ENCODE data around the gene GRK7. TPM values are rescaled to one million over a fixed set of nuclear protein-coding genes. Genes with fewer than 3 reads are reported as not detected.

GRK7 gene
- total and polyA plus RNA-seq, 12 donors, result 0.03 to 0.07 TPM; not detected in 10

- no peak overlapping the region for H3K4me3 ChIP-seq
- no peaks in the 10 kb centered on the region for H3K27me3 ChIP-seq
- no peaks in the 10 kb centered on the region for H3K4me1 ChIP-seq
- intact Hi-C loops (cut with DNase I), result no loop called here
- DNase-seq (no peak), ATAC-seq (no peak)
- WGBS, 2 donors, result 61 to 69% methylated on average over 7 of the region's 7 CpGs
- TF ChIP-seq CTCF (IDR thresholded peaks at IDR 0.05), result no peak
- H3K27ac ChIP-seq, result no peak overlapping the region
- no peaks in the 10 kb centered on the region for H3K9me3 ChIP-seq
- no peaks in the 10 kb centered on the region for H3K36me3 ChIP-seq
Observed at GRCh38 chr3:141807277-141808033, 44.2 kb downstream of the GRK7 start.

GRCh38 chr3:141808586-141808985 lies 45.4 kb downstream of the GRK7 start:
- no peak for ATAC-seq
- DNase-seq, result no peak
- Histone ChIP-seq H3K4me1 (no peaks in the 10 kb centered on the region), H3K4me3 (no peak overlapping the region), H3K36me3 (no peaks in the 10 kb centered on the region), H3K27me3 (no peaks in the 10 kb centered on the region), H3K27ac (no peak overlapping the region), H3K9me3 (no peaks in the 10 kb centered on the region)
- no peak for TF ChIP-seq CTCF (IDR thresholded peaks at IDR 0.05)
- intact Hi-C loops (cut with DNase I), result no loop called here
- WGBS, 2 donors, result 80 to 84% methylated on average over 5 of the region's 5 CpGs

- Histone ChIP-seq H3K36me3 (no peaks in the 10 kb centered on the region), H3K27me3 (no peaks in the 10 kb centered on the region), H3K9me3 (peaks cover 0 to 8% (median 0%) of the 10 kb centered on the region in 11 donors), H3K27ac (no peak overlapping the region), H3K4me1 (no peaks in the 10 kb centered on the region), H3K4me3 (no peak overlapping the region)
- no peak for DNase-seq
- intact Hi-C loops (cut with DNase I), result no loop called here
- ATAC-seq, result no peak
- no peak for TF ChIP-seq CTCF (IDR thresholded peaks at IDR 0.05)
- 92 to 96% methylated on average over 2 of the region's 2 CpGs for WGBS, 2 donors
Observed at GRCh38 chr3:141810161-141810560, 47.0 kb downstream of the GRK7 start.

GRCh38 chr3:141811348-141811747 lies 48.1 kb downstream of the GRK7 start:
- no peak overlapping the region for H3K27ac ChIP-seq
- no peaks in the 10 kb centered on the region for H3K27me3 ChIP-seq
- H3K9me3 ChIP-seq, result peaks cover 0 to 19% (median 0%) of the 10 kb centered on the region in 11 donors
- H3K4me3 ChIP-seq, result no peak overlapping the region
- TF ChIP-seq CTCF (IDR thresholded peaks at IDR 0.05), result no peak
- no peaks in the 10 kb centered on the region for H3K4me1 ChIP-seq
- H3K36me3 ChIP-seq, result no peaks in the 10 kb centered on the region
- no peak for DNase-seq
- intact Hi-C loops (cut with DNase I), result no loop called here
- WGBS, 2 donors, result 81 to 84% methylated on average over 3 of the region's 3 CpGs
- no peak for ATAC-seq

All from heart right ventricle (tissue), 16 donors.